Kasumi-1 (cell line): ENCODE data around the gene SIPA1L3.
"Not testable (repeated sequence)": the region's sequence is repeated elsewhere in the genome, so short reads cannot be mapped to it uniquely, and the experiment has no call there.

Source experiments
- DNase-seq, 2 experiments: peaks; one replicate each; lab custom pipeline; 2025; lab: John Stamatoyannopoulos, UW

The SIPA1L3 gene

DNA sequence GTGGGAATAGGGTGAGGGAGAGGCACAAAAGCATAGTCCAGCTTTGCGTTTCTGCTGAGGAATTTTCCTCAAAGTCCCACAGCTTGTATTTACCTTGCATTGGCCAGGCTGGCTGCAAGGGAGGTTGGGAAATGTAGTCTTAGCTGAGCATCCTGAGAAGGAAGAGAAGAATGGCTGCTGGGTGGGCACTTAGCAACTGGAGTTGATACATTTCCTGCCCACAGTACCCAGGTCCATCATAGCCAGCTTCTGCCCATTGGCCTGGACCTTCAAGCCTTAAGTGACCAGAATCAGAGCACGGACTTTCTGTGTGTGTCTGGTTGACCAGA is 112.4 kb downstream of the SIPA1L3 start:
- peak; percentile 30 to 34 for DNase-seq

GRCh38 chr19:38020311-38020710 is 113.3 kb downstream of the SIPA1L3 start:
- peak; percentile 96 to 98 for DNase-seq

GRCh38 chr19:38021352-38021751 is 114.3 kb downstream of the SIPA1L3 start:
- no peak for DNase-seq

- no peak for DNase-seq
These were observed 116.0 kb downstream of the SIPA1L3 start for GRCh38 chr19:38022791-38023670.

DNA sequence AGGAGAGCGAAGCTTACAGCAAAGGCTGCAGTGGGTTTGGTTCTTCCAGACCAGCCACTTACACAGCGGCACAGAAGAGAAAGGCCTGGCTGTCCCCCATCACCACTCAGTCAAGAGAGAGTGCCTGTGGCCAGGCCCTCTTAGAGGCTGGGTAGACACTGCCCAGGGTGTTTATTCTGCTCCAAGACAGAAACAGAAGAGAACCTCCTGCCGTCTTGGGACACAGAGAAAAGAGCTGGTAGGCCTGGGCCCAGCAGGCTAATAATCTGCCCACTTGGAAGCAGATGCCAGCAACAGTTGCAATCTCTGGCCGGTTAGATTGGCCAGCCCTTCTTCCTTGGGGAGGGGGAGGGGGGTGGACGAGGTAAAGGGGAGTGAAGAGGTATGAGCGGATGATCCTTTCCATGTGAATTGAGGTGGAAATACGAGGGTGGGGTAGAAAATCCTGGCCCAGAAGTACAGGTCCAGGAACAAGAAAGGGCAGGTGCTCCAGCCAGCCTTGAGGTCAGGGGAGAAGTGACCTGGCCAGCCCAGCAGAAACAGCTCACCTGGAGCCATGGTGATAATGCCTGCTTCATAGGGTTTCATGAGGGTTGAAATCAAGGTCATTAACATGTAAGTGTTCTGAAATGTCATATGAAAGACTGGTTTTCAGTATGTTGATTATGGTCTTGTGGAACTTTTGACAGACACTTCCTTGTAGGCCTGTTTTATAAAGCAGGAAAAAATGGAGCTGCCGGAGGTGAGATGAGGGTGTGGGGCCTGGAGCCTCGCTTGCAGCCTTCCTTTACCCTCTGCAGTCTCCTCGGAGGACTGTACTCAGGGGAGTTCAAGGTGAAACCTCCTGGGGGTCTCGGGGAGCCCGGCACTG is 116.9 kb downstream of the SIPA1L3 start:
- no peak for DNase-seq

DNA sequence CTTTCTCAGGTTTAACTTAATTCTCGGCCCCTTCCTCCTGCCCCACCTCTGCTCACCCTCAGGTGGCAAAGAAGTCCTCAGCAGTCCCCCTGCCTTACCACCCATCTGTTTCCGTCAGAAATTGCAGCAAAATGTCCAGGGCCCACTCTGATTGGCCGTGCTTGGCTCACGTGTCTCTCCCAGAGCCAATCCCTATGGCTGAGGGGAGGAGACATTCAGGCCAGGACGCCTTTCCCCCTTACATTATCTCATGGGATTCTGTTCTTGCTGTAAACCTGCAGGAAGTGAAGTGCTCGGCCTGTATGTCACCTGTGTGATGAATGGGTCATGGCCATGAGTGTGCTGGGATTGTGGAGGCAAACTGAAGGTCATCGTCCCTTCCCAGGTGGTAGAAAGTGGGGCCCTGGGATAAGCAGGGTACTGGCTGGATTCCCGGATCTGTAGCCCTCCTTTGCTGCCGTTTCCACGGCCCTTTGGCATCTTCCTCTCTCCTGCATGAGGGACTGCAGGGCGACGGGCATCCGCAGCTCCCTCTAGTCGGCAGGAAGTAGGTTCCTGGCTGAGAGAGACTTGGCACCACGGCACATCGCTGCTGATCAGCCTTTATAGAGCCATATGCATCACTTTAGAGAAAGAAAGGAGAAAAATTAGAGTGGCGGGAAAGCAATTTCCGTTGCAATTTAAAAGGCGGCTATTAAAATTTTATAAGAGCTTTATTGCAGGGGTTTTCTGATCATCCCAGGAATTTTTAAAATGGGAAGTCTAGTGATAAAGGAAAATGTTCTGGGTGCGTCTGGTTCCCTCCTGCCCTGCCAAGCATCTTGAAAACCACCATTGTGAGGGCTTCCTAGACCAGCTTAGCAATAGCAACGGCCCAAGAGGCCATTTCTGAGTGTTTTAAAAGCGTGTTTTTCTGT is 118.2 kb downstream of the SIPA1L3 start:
- DNase-seq, result no peak

GRCh38 chr19:38025909-38026307 is 118.9 kb downstream of the SIPA1L3 start:
- DNase-seq, result no peak

- peak in 1 of 2 experiments; percentile 17 for DNase-seq
These were observed 122.0 kb downstream of the SIPA1L3 start for GRCh38 chr19:38028913-38029510.

- not testable (repeated sequence) for DNase-seq
These were observed 123.0 kb downstream of the SIPA1L3 start for GRCh38 chr19:38030001-38030400.

- DNase-seq, result no peak
These were observed 123.8 kb downstream of the SIPA1L3 start for GRCh38 chr19:38030686-38031422.

DNA sequence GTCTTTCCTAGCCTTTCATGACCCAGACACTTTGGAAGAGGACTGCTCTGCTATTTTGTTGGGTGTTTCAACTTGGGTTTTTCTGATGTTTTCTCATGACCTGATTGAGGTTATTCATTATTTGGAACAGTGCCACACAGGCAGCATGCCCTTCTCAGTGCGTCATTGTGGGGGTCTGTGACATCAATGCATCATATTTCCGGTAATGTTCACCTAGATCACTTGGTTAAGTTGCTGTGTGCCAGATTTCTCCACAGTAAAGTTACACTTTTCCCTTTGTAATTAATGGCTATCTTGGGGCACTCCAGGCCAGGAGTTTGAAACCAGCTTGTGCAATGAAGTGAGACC is 124.4 kb downstream of the SIPA1L3 start:
- DNase-seq, result no peak

DNA sequence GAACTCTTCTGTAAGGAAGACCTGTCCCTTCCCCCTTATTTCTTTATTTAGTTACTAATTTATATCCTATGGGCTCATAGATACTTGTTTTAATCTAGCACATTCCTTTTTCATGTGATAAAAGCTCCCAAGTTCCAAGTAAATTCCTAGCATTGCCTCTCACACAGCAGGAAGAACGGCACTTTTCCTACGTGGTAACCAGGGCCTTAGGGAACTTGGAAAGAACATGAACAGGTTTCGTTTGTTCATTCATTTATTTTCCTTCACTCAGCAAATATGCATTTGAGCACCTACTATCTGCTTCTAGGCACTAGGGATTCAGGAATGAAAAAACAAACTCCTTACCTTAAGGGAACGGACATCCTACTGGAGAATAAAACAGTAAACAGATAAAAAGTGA is 125.1 kb downstream of the SIPA1L3 start:
- DNase-seq, result no peak

GRCh38 chr19:38032951-38033350 is 125.9 kb downstream of the SIPA1L3 start:
- no peak for DNase-seq

- peak in 1 of 2 experiments; percentile 36 for DNase-seq
These were observed 126.9 kb downstream of the SIPA1L3 start for GRCh38 chr19:38033658-38034491.

- peak; percentile 83 to 86 for DNase-seq
These were observed 127.5 kb downstream of the SIPA1L3 start for GRCh38 chr19:38034492-38034860.

GRCh38 chr19:38035515-38036495 is 128.8 kb downstream of the SIPA1L3 start:
- DNase-seq, result no peak

- no peak for DNase-seq
These were observed 130.0 kb downstream of the SIPA1L3 start for GRCh38 chr19:38036707-38037611.

GRCh38 chr19:38039966-38040365 is 133.0 kb downstream of the SIPA1L3 start:
- no peak for DNase-seq
